ENCODE measurements around the gene CCDC102B.
"Not testable (repeated sequence)": the region's sequence is repeated elsewhere in the genome, so short reads cannot be mapped to it uniquely, and the experiment has no call there.

The CCDC102B gene

GRCh38 chr18:68830256-68831045 lies 32.6 kb downstream of the CCDC102B start:
- DNase-seq (ENCODE audit: low read depth, low spot score), result no peak

- DNase-seq (ENCODE audit: low read depth, low spot score), result no peak
These were observed 35.9 kb downstream of the CCDC102B start for GRCh38 chr18:68833756-68834155.

GRCh38 chr18:68837665-68838451 lies 40.0 kb downstream of the CCDC102B start:
- no peak for DNase-seq (ENCODE audit: low read depth, low spot score)

GRCh38 chr18:68839701-68840100 lies 41.8 kb downstream of the CCDC102B start:
- no peak for DNase-seq (ENCODE audit: low read depth, low spot score)

- peak; percentile 28 for DNase-seq (ENCODE audit: low read depth, low spot score)
These were observed 42.8 kb downstream of the CCDC102B start for GRCh38 chr18:68840554-68841263.

DNA sequence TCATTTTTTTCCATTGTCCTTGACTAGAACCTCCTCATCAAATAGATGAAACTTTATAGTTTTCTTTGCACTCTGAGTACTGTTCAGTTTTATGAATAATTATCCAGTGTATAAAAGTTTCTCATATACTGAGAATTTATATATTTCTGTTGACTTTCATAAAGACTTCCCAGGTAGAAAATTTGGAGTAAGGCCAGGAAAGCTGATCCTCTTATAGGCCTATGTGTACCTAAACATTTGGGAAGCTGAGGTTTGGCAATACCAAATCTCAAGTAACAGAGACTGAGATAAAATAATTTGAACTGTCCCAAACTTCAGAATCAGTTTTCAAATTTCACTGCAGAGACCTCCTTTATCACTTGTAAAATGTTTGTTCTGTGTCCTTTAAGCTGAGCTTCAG lies 43.4 kb downstream of the CCDC102B start:
- DNase-seq (ENCODE audit: low read depth, low spot score), result no peak

DNA sequence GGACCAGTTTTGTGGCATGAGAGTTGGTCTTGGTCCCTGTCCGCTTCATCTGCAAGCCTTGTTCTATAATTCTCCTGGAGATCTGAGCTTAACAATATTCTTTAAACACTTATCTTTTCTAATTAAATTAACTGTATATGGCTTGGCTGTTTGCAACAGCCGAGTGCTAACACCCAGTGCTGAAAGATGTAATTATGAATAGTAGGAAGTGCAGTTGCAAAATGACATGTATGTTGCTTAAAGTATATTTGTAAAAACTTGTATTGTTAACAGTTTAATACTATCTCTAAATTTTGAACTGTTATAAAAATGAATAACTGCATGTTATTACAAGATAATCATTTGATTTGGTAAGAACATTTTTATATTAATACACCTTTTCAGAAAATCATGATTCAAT lies 45.1 kb downstream of the CCDC102B start:
- DNase-seq (ENCODE audit: low read depth, low spot score), result no peak

- no peak for DNase-seq (ENCODE audit: low read depth, low spot score)
These were observed 45.7 kb downstream of the CCDC102B start for GRCh38 chr18:68843473-68844089.

GRCh38 chr18:68847219-68847837 lies 49.4 kb downstream of the CCDC102B start:
- DNase-seq (ENCODE audit: low read depth, low spot score), result no peak

DNA sequence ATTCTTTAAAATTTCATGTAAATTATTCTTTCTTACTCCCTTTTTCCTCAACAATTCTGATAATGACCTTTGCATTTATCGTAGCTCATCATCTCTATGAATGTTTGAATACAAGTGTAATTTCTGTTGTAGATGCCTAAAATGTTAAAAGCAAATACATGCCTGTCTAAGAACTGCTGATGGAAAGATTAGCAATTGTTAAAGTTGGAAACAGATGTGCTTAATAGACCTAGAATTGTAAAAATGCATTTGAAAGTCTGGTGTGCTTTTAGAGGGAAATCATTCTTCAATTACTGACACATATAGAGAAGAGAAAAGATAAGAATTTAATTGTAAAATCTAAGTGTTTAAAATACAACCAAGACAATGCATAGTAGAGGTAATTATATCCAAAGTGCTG lies 50.4 kb downstream of the CCDC102B start:
- no peak for DNase-seq (ENCODE audit: low read depth, low spot score)

- DNase-seq (ENCODE audit: low read depth, low spot score), result no peak
These were observed 57.0 kb downstream of the CCDC102B start for GRCh38 chr18:68854786-68855391.

DNA sequence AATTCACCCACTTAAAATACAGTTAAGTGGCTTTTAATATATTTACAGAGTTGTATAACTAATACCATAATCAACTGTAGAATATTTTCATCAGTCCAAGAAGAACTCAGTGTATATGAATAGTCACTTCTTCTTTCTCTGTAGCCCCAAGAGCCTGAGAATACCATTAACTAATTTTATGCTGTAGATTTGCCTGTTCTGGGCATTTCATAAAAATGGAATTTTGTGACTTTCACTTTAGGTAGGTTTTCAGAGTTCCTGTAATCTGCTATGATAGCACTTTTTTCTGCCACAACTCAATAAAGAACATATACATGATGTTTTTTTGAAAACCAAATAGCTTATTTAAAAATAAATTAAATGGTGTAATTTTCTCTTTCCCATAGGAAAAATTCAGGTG lies 57.6 kb downstream of the CCDC102B start:
- no peak for DNase-seq (ENCODE audit: low read depth, low spot score)

- DNase-seq (ENCODE audit: low read depth, low spot score), result no peak
These were observed 63.5 kb downstream of the CCDC102B start for GRCh38 chr18:68861365-68861764.

DNA sequence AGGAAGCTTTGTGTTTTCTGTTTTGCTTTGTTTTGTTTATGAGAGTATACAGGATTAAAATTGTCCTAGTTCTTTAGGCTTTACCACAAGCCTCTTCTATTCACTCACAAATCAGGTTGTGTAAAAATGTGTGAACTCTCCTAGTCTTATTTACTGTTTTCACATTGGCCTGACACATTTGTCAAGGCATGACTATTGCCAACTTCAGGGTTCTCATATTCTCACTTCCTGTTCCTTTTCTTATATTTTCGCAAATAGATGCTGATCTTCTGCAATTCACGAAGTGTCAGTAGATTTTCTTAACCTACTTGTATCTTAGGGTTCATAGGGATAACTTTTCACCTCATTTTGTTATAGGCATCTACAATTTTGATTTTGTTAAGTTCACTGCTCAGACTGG lies 67.1 kb downstream of the CCDC102B start:
- no peak for DNase-seq (ENCODE audit: low read depth, low spot score)

DNA sequence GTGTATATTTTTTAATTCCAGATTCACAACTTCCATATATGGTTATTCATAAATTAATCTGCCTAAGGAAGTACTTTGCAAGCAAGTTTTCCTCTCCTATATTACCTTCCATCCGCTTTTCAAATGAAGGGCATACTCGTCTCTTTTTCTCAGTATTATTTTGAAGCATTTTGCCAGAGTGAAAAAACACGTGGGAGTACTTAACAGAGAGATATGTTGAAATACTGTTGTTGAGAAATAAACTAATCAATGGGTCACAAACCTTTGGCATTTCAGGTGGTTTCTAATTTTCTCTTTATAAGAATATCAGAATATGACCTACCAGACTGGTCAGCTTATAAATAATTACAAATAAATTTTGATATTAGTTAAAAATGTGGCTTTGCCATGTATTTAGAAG lies 67.6 kb downstream of the CCDC102B start:
- DNase-seq (ENCODE audit: low read depth, low spot score), result no peak

DNA sequence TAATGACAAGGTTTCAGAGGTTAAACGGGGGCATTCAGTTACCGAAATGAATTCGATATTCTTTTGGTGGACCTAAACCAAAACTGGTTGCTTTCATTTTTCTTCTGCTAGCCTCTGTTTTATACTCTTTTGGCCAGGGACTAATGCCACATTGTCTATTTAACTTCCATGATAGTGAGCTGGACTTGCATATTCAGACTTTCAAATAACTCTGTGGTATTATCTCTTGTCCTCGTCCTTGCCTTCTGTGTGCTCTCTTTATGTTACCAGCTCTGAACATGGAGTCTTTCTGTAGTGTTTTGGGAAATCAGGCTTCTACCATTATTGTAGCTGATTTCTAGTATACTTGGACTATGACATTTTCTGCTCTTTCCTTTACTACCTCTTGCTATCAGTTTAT lies 75.1 kb downstream of the CCDC102B start:
- DNase-seq (ENCODE audit: low read depth, low spot score), result no peak

GRCh38 chr18:68874361-68874760 lies 76.5 kb downstream of the CCDC102B start:
- DNase-seq (ENCODE audit: low read depth, low spot score), result no peak

- not testable (repeated sequence) for DNase-seq (ENCODE audit: low read depth, low spot score)
These were observed 82.1 kb downstream of the CCDC102B start for GRCh38 chr18:68879947-68880346.

GRCh38 chr18:68887410-68887809 lies 89.5 kb downstream of the CCDC102B start:
- DNase-seq (ENCODE audit: low read depth, low spot score), result no peak

DNA sequence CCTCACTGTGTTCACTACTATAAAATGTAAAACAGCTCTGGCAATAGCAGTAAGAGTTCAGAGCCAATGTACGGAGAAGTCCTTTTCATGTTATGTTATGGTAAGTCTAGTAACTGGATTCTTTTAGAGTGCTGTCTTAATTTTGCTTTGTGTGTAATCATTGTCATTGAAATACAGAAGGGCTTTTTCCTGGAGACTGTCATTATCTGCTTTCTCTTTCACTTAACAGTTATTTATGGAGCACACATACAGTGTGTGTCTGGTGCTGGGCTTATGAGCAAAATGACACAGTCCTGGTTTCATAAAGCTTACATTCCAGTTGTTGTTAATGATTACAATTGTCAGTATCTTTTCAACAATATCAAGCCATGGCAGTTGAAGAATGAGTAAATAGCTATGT lies 95.5 kb downstream of the CCDC102B start:
- no peak for DNase-seq (ENCODE audit: low read depth, low spot score)

DNA sequence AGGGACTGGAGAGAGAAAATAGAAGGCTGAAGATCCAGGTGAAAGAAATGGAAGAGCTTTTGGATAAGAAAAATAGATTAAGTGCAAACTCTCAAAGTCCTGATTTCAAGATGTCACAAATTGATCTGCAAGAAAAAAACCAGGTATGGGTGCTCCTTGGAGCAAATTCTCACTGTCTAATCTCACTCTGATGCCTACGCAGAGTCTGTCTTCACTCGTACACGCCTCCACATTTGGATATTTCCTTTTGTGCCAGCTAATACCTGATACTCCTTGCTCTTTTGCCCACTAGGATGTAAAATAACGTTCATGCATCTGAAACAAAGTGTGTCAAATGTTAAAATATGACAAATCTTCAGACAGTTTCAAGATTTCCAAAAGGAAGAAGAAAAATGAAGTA lies 99.4 kb downstream of the CCDC102B start:
- DNase-seq (ENCODE audit: low read depth, low spot score), result no peak

Measured in iPS DF 19.7 (cell line).